Activated CD8-positive, alpha-beta memory T cell treated with anti-CD3 and anti-CD28 coated beads, Interleukin-2, amount 50 U/mL, for 1 hour (primary cell): ENCODE measurements around the gene UTP15.

Experiments used
- DNase-seq: peaks from one replicate; pipeline ENCODE4 v3.0.0-alpha.2; 2020; ENCODE audit errors: extremely low read depth

UTP15 gene

GRCh38 chr5:73565139-73565968, at the start of gene UTP15, which contains the start of gene ANKRA2:
Gene UTP15 (plus strand): TSS chr5:73565743. CDS start chr5:73567345, 1,602 bp downstream.
Gene ANKRA2 (minus strand): TSS chr5:73565639. CDS start chr5:73562881, 2,758 bp downstream.
- DNase-seq = peak; percentile 98

GRCh38 chr5:73519531-73520283, 45.8 kb upstream of the UTP15 start:
- peak; percentile 31 for DNase-seq

GRCh38 chr5:73522989-73523388, 42.6 kb upstream of the UTP15 start:
- DNase-seq = no peak

- DNase-seq = no peak
Measured at GRCh38 chr5:73523861-73524260, 41.7 kb upstream of the UTP15 start.

GRCh38 chr5:73525606-73526203, 39.8 kb upstream of the UTP15 start:
- no peak for DNase-seq

- DNase-seq = no peak
Measured at GRCh38 chr5:73528248-73528647, 37.3 kb upstream of the UTP15 start.

GRCh38 chr5:73529081-73529480, 36.5 kb upstream of the UTP15 start:
- no peak for DNase-seq

- DNase-seq = no peak
Measured at GRCh38 chr5:73531356-73531755, 34.2 kb upstream of the UTP15 start.

- DNase-seq = no peak
Measured at GRCh38 chr5:73532195-73532594, 33.3 kb upstream of the UTP15 start.

- no peak for DNase-seq
Measured at GRCh38 chr5:73534011-73534644, 31.4 kb upstream of the UTP15 start.

- DNase-seq = no peak
Measured at GRCh38 chr5:73534971-73535370, 30.6 kb upstream of the UTP15 start.

- no peak for DNase-seq
Measured at GRCh38 chr5:73539730-73540129, 25.8 kb upstream of the UTP15 start.

- DNase-seq = no peak
Measured at GRCh38 chr5:73540192-73540591, 25.4 kb upstream of the UTP15 start.

GRCh38 chr5:73542020-73542419, 23.5 kb upstream of the UTP15 start:
- no peak for DNase-seq

GRCh38 chr5:73544429-73545402, 20.8 kb upstream of the UTP15 start:
- no peak for DNase-seq

- DNase-seq = no peak
Measured at GRCh38 chr5:73545403-73545779, 20.2 kb upstream of the UTP15 start.

- DNase-seq = no peak
Measured at GRCh38 chr5:73550016-73550415, 15.5 kb upstream of the UTP15 start.

GRCh38 chr5:73552642-73553041, 12.9 kb upstream of the UTP15 start:
- DNase-seq = no peak

GRCh38 chr5:73558950-73559349, 6.6 kb upstream of the UTP15 start:
- no peak for DNase-seq

GRCh38 chr5:73564018-73564417, 1.5 kb upstream of the UTP15 start:
- no peak for DNase-seq

GRCh38 chr5:73564675-73565074, 868 bp upstream of the UTP15 start:
- no peak for DNase-seq
